GM10248 (cell line): ENCODE data around the gene LAD1.

Source experiments
- CTCF ChIA-PET: fragments of 300-600 bp; sonication (Branson Sonifier 250); formaldehyde crosslinking; extraction: SDS; loops from one replicate; lab custom pipeline; 2021; ENCODE audit warnings: antibody characterized with exemption; lab: Yijun Ruan, JAX
- POLR2A ChIA-PET: fragments of 350-650 bp; sonication (Branson Sonifier 250); formaldehyde crosslinking; extraction: SDS; loops from one replicate; lab custom pipeline; 2020; ENCODE audit warnings: antibody characterized with exemption; lab: Yijun Ruan, JAX
- DNase-seq: peaks from one replicate; pipeline ENCODE4 v3.0.0; 2012; ENCODE audit errors: extremely low spot score
- TF ChIP-seq, protein P1 (sequence below): IDR thresholded peaks from 2 replicates; pipeline ENCODE4 v1.5.1; 2012; ENCODE audit warnings: mild to moderate bottlenecking, low read depth; ENCODE audit errors: extremely low read depth, missing control alignments, control extremely low read depth

The LAD1 gene

DNA sequence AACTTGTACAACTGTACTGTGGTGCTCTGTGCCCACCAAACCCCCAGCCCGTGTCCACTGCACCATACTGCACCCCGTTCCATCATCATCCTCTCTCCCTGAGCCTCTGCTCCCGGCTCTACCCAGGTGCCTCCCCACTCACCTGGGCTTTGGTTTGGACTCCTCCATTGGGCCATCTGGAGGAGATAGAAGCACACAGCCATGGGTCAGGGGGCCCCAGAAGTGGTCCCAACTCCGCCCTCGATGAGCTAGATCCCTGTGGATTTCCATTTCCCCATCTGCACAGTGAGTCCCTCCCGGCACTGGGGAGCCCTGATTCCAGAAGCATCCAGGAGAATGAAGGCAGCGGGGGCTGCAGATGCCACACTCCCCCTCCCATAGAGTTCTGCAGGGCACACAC, 32.4 kb downstream of the LAD1 start:
- ChIA-PET CTCF (interaction anchor here (1.0 to 1.5 kb wide), 4 partner anchors 9 to 113 kb away, joined by 3 to 5 read pairs (median 3); no protein-coding TSS in a partner anchor), POLR2A (no interaction called here)

DNA sequence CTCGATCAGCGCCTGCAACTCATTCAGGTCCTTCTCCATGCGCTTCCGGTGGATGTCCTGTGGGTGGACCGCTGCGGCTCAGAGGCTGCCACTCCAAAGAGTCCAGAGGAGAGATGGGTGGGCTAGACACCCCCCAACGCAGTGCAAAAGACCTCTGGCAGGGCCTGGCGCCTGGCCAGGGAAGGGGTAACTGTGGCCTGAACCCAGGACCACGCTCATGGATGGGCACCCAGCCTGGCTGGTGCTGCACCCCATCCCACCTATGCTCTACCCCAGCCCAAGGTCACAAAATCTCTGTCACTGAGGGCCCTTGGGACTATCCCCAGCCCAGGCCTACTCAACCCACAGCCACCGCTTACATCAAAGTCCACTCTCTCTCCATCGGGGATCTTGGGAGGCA, 33.9 kb downstream of the LAD1 start:
- DNase-seq: no peak
- ChIA-PET CTCF (interaction anchor here (1.0 to 5.1 kb wide), 3 partner anchors 11 to 111 kb away, joined by 3 to 37 read pairs (median 3); no protein-coding TSS in a partner anchor), POLR2A (no interaction called here)
- TF ChIP-seq, protein P1, sequence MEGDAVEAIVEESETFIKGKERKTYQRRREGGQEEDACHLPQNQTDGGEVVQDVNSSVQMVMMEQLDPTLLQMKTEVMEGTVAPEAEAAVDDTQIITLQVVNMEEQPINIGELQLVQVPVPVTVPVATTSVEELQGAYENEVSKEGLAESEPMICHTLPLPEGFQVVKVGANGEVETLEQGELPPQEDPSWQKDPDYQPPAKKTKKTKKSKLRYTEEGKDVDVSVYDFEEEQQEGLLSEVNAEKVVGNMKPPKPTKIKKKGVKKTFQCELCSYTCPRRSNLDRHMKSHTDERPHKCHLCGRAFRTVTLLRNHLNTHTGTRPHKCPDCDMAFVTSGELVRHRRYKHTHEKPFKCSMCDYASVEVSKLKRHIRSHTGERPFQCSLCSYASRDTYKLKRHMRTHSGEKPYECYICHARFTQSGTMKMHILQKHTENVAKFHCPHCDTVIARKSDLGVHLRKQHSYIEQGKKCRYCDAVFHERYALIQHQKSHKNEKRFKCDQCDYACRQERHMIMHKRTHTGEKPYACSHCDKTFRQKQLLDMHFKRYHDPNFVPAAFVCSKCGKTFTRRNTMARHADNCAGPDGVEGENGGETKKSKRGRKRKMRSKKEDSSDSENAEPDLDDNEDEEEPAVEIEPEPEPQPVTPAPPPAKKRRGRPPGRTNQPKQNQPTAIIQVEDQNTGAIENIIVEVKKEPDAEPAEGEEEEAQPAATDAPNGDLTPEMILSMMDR: no peak

More for the DNA sequence above, 32.4 kb downstream of the LAD1 start:
- no peak for DNase-seq
- TF ChIP-seq, protein P1: no peak

DNA sequence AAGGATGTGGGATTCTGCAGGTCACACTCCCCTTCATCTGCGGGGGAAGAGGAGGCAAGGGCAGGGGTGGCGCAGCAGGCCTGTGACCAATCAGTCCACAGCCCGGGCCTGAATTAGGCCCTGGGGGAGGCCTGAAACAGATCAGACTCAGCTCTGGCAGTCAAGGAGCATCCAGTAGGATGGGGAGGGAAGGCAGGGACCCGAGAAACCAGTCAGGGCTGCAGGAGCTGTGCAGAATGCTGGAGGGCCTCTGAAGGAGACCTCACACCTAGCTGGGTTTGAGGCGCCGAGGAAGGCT, 34.4 kb downstream of the LAD1 start:
- ChIA-PET CTCF (interaction anchor here (5.1 kb wide), 1 partner anchor 17 kb away, joined by 37 read pairs; no protein-coding TSS in a partner anchor), POLR2A (no interaction called here)
- DNase-seq: no peak
- TF ChIP-seq, protein P1: no peak

DNA sequence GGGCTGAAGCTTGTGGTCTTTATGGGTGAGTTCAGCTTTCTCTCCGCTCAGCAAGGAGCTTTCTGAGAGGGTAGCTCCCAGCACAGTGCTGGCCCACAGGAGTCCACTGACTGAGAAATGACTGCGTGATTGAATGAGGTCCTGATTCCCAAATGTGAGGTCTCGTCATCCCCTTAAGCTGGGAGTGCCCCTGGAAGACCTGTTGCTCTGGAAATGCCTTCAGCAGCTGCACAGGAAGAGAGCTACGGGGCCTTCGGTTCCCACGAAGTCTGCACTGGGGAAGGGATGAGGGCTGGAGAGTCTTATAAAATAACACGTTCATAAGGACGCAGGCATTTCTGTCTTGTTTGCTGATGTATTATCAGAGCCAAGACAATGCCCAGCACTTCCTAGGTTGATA, 35.7 kb downstream of the LAD1 start:
- no peak for DNase-seq
- POLR2A ChIA-PET: interaction anchor here (0.7 kb wide), 1 partner anchor 47 kb away, joined by 4 read pairs; no protein-coding TSS in a partner anchor
- CTCF ChIA-PET: interaction anchor here (0.9 to 5.1 kb wide), 9 partner anchors 9 to 118 kb away, joined by 3 to 40 read pairs (median 4); no protein-coding TSS in a partner anchor
- TF ChIP-seq, protein P1: no peak

DNA sequence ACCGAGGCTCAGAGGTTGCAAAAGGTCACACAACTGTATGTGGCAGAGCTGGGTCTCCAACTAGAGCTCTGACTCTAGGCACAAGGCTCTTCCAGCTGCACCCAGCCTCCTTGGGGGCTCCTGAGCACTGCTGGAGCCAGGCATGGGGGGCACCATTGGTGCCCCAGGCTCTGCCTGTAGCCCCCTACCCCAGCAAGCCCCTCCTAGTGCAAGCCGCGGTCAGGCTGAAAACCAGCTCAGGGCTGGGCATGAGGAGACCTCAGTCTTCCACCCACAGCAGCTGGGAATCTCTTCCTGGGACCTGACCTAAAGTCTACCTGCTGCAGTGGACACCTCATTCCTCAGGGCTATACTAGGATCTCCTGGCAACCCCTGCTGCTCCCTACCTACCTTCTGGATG, 36.2 kb downstream of the LAD1 start:
- TF ChIP-seq, protein P1: no peak
- CTCF ChIA-PET: interaction anchor here (0.9 to 5.1 kb wide), 12 partner anchors 9 to 119 kb away, joined by 3 to 40 read pairs (median 8); no protein-coding TSS in a partner anchor
- POLR2A ChIA-PET: no interaction called here
- DNase-seq: no peak

DNA sequence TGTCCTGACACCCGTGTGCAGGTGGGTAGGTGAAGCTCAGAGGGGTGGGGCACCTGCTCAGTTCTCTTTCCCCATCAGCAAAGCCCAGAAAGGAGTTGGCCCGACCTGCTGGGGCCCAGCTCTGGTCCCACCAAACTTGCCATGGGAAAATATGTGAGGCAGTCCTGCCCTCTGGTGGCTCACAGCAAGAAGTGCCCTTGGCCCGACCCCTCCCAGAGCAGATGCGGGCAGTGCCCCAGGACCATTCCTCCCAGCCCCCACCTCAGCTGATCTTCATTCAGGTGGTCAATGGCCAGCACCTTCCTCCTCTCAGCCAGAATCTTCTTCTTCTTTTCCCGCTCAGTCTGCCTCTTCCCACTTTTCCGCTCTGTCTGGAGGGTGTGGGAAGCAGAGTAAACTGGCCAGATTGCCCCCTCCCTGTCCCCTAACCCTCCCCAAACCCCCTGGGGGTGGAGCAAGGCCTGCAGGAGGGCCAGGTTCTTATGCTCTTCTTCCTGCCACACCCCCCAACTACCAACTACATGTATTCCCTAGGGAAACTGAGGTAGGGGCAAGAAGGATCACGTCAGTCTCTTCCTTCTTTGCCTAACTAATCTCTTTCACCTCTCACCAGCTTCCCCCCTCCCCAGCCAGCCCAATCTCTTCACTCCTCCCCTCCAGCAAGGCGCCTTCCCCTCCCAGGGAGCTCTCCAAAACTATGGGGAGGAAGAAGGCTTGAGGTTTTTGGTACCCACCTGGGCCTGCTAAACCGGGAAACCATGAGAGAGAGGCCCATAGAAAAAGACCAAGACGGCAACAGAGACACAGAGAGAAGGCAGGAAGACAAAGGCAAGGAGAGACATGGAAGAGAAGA, 37.2 kb downstream of the LAD1 start:
- ChIA-PET CTCF (interaction anchor here (1.0 to 5.1 kb wide), 20 partner anchors 9 to 187 kb away, joined by 3 to 40 read pairs (median 6); no protein-coding TSS in a partner anchor), POLR2A (no interaction called here)
- TF ChIP-seq, protein P1: peak; percentile 71
- peak; percentile 82 for DNase-seq
